WTC11 (cell line): ENCODE measurements around the gene LCT. TPM values are rescaled to one million over a fixed set of nuclear protein-coding genes. Genes with fewer than 3 reads are reported as not detected.

Experiments used
- ATAC-seq: fragments of 200-7000 bp; cut with Tn5 transposase; 2 replicates; pipeline ENCODE4 v1.10.0; 2021; ENCODE audit warnings: mild to moderate bottlenecking, moderate library complexity
- CTCF ChIA-PET: fragments of 300-600 bp; sonication (Branson Sonifier 250); formaldehyde crosslinking; loops from one replicate; lab custom pipeline; 2021; ENCODE audit warnings: antibody characterized with exemption; lab: Charles Lee
- POLR2A ChIA-PET: fragments of 350-600 bp; sonication (Branson Sonifier 250); formaldehyde crosslinking; loops from one replicate; lab custom pipeline; 2021; ENCODE audit warnings: antibody characterized with exemption; lab: Charles Lee
- DNase-seq: peaks from one replicate; pipeline ENCODE4 v3.0.0; 2021; ENCODE audit warnings: low spot score
- H3K27ac Mint-ChIP-seq: 2 replicates; pipeline ENCODE4 v1.8.0; 2021; ENCODE audit warnings: mixed read lengths
- H3K27me3 Mint-ChIP-seq: 2 replicates; pipeline ENCODE4 v1.8.0; 2021; ENCODE audit warnings: low read depth, mild to moderate bottlenecking, moderate library complexity, mixed read lengths
- H3K36me3 Mint-ChIP-seq: 2 replicates; pipeline ENCODE4 v1.8.0; 2021; ENCODE audit warnings: mixed read lengths
- H3K4me1 Mint-ChIP-seq: 2 replicates; pipeline ENCODE4 v1.8.0; 2022; ENCODE audit warnings: mixed read lengths
- H3K4me3 Mint-ChIP-seq: 2 replicates; pipeline ENCODE4 v1.8.0; 2021; ENCODE audit warnings: mild to moderate bottlenecking, moderate library complexity, mixed read lengths
- H3K9me3 Mint-ChIP-seq: 2 replicates; pipeline ENCODE4 v1.8.0; 2021; ENCODE audit warnings: mixed read lengths
- FOXK1 ChIP-seq: sonication (generic); formaldehyde crosslinking; IDR thresholded peaks from 2 replicates; pipeline ENCODE4 v1.8.0; 2022; ENCODE audit warnings: mild to moderate bottlenecking, moderate library complexity, missing genetic modification reagents
- GTF2I ChIP-seq: fragments of 250-450 bp; sonication (Bioruptor Pico); conservative IDR thresholded peaks from 2 replicates; pipeline ENCODE4 v1.4.0; 2021; ENCODE audit warnings: mild to moderate bottlenecking
- HMGA2 ChIP-seq: fragments of 250-450 bp; sonication (Bioruptor Pico); IDR thresholded peaks from 2 replicates; pipeline ENCODE4 v1.4.0; 2021; ENCODE audit warnings: mild to moderate bottlenecking, moderate library complexity
- JUN ChIP-seq: sonication (generic); formaldehyde crosslinking; IDR thresholded peaks from 2 replicates; pipeline ENCODE4 v1.8.0; 2023; ENCODE audit warnings: mild to moderate bottlenecking, missing genetic modification reagents
- MXD4 ChIP-seq: fragments of 250-450 bp; sonication (Bioruptor Pico); IDR thresholded peaks from 2 replicates; pipeline ENCODE4 v1.8.0; 2021; ENCODE audit warnings: mild to moderate bottlenecking, moderate library complexity, borderline replicate concordance
- NR2C2 ChIP-seq: sonication (generic); formaldehyde crosslinking; IDR thresholded peaks from 2 replicates; pipeline ENCODE4 v1.8.0; 2022; ENCODE audit warnings: mild to moderate bottlenecking, missing genetic modification reagents
- PRRX2 ChIP-seq: fragments of 250-450 bp; sonication (Bioruptor Pico); IDR thresholded peaks from 2 replicates; pipeline ENCODE4 v1.8.0; 2021; ENCODE audit warnings: mild to moderate bottlenecking
- SOX15 ChIP-seq: fragments of 250-450 bp; sonication (Bioruptor Pico); IDR thresholded peaks from 2 replicates; pipeline ENCODE4 v1.9.0; 2021; ENCODE audit warnings: mild to moderate bottlenecking
- SP1 ChIP-seq: sonication (generic); formaldehyde crosslinking; conservative IDR thresholded peaks from 2 replicates; pipeline ENCODE4 v1.8.1; 2022; ENCODE audit warnings: missing genetic modification reagents
- TP53 ChIP-seq: sonication (generic); formaldehyde crosslinking; IDR thresholded peaks from 2 replicates; pipeline ENCODE4 v1.8.1; 2023; ENCODE audit warnings: mild to moderate bottlenecking, missing genetic modification reagents
- ZNF263 ChIP-seq: sonication (generic); formaldehyde crosslinking; IDR thresholded peaks from 2 replicates; pipeline ENCODE4 v1.8.1; 2022; ENCODE audit warnings: low read depth, mild to moderate bottlenecking, moderate library complexity, missing genetic modification reagents
- ZNF423 ChIP-seq: fragments of 250-450 bp; sonication (Bioruptor Pico); IDR thresholded peaks from 2 replicates; pipeline ENCODE4 v2.1.2; 2022; ENCODE audit warnings: mild to moderate bottlenecking, moderate library complexity
- total RNA-seq: library from RNA; stranded (reverse); gene quantifications from 3 replicates; pipeline ENCODE4 v1.2.3, GENCODE V29; 2021
- TF ChIP-seq, protein P1 (sequence below): sonication (generic); formaldehyde crosslinking; IDR thresholded peaks from 2 replicates; pipeline ENCODE4 v1.8.1; 2023; ENCODE audit warnings: mild to moderate bottlenecking, missing genetic modification reagents, borderline replicate concordance
- TF ChIP-seq, protein P2 (sequence below): sonication (generic); formaldehyde crosslinking; IDR thresholded peaks from 2 replicates; pipeline ENCODE4 v1.8.1; 2023; ENCODE audit warnings: mild to moderate bottlenecking, moderate library complexity, missing genetic modification reagents
- TF ChIP-seq, protein P3 (sequence below): fragments of 200-600 bp; IDR thresholded peaks from 2 replicates; pipeline ENCODE4 v1.8.0; 2022; ENCODE audit warnings: antibody characterized with exemption
- TF ChIP-seq, protein P4 (sequence below): sonication (generic); formaldehyde crosslinking; IDR thresholded peaks from 2 replicates; pipeline ENCODE4 v1.8.0; 2022; ENCODE audit warnings: mild to moderate bottlenecking, missing genetic modification reagents
- TF ChIP-seq, protein P5 (sequence below): sonication (generic); formaldehyde crosslinking; IDR thresholded peaks from 2 replicates; pipeline ENCODE4 v1.8.0; 2023; ENCODE audit warnings: mild to moderate bottlenecking, missing genetic modification reagents
- TF ChIP-seq, protein P6 (sequence below): fragments of 250-450 bp; sonication (Bioruptor Pico); IDR thresholded peaks from 2 replicates; pipeline ENCODE4 v1.9.0; 2021; ENCODE audit warnings: mild to moderate bottlenecking
- TF ChIP-seq, protein P7 (sequence below): fragments of 250-450 bp; sonication (Bioruptor Pico); IDR thresholded peaks from 2 replicates; pipeline ENCODE4 v1.9.0; 2021; ENCODE audit warnings: moderate library complexity, mild to moderate bottlenecking, inconsistent platforms, borderline replicate concordance

Gene LCT
- total RNA-seq, 1 experiment from 2014 or later: 0.02 TPM

DNA sequence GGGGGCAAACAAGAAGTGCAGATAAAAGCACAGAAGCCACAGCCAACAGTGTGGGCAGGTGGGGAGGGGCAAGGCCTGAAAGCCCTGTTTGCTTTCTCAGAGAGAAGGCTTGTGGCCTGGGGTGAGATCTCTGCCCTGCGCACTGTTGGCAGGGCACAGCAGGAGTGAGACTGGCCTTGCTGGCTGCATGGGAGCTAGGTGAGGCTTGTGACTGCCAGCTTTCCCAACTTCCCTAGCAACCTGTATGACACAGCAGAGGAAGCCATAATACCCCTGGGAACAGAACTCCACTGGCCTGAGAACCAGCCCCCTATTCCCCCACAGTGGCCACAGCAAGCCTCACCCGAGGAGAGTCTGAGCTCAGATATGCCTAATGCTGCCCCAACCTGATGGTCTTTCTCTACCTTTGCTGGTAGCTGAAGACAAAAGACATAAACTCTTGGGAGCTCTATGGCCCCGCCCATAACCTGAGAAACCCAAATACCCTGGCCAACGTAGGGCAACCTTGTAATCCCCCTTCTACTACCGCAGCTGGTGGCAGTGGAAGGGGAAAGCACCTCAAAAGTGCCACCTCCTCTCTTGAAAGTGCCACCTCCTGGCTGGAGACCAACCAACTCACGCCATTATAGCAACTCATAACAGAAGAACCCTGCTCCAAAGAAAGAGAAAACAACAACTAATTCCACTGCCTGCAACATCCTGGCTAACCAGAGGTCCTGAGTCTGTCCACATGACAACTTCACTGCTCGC lies 44.4 kb downstream of the LCT start (continued):
- TF ChIP-seq, protein P1, sequence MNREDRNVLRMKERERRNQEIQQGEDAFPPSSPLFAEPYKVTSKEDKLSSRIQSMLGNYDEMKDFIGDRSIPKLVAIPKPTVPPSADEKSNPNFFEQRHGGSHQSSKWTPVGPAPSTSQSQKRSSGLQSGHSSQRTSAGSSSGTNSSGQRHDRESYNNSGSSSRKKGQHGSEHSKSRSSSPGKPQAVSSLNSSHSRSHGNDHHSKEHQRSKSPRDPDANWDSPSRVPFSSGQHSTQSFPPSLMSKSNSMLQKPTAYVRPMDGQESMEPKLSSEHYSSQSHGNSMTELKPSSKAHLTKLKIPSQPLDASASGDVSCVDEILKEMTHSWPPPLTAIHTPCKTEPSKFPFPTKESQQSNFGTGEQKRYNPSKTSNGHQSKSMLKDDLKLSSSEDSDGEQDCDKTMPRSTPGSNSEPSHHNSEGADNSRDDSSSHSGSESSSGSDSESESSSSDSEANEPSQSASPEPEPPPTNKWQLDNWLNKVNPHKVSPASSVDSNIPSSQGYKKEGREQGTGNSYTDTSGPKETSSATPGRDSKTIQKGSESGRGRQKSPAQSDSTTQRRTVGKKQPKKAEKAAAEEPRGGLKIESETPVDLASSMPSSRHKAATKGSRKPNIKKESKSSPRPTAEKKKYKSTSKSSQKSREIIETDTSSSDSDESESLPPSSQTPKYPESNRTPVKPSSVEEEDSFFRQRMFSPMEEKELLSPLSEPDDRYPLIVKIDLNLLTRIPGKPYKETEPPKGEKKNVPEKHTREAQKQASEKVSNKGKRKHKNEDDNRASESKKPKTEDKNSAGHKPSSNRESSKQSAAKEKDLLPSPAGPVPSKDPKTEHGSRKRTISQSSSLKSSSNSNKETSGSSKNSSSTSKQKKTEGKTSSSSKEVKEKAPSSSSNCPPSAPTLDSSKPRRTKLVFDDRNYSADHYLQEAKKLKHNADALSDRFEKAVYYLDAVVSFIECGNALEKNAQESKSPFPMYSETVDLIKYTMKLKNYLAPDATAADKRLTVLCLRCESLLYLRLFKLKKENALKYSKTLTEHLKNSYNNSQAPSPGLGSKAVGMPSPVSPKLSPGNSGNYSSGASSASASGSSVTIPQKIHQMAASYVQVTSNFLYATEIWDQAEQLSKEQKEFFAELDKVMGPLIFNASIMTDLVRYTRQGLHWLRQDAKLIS: no peak
- TF ChIP-seq, protein P2, sequence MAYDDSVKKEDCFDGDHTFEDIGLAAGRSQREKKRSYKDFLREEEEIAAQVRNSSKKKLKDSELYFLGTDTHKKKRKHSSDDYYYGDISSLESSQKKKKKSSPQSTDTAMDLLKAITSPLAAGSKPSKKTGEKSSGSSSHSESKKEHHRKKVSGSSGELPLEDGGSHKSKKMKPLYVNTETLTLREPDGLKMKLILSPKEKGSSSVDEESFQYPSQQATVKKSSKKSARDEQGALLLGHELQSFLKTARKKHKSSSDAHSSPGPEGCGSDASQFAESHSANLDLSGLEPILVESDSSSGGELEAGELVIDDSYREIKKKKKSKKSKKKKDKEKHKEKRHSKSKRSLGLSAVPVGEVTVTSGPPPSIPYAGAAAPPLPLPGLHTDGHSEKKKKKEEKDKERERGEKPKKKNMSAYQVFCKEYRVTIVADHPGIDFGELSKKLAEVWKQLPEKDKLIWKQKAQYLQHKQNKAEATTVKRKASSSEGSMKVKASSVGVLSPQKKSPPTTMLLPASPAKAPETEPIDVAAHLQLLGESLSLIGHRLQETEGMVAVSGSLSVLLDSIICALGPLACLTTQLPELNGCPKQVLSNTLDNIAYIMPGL (CRISPR knock-in tag): no peak
- TF ChIP-seq, protein P3, sequence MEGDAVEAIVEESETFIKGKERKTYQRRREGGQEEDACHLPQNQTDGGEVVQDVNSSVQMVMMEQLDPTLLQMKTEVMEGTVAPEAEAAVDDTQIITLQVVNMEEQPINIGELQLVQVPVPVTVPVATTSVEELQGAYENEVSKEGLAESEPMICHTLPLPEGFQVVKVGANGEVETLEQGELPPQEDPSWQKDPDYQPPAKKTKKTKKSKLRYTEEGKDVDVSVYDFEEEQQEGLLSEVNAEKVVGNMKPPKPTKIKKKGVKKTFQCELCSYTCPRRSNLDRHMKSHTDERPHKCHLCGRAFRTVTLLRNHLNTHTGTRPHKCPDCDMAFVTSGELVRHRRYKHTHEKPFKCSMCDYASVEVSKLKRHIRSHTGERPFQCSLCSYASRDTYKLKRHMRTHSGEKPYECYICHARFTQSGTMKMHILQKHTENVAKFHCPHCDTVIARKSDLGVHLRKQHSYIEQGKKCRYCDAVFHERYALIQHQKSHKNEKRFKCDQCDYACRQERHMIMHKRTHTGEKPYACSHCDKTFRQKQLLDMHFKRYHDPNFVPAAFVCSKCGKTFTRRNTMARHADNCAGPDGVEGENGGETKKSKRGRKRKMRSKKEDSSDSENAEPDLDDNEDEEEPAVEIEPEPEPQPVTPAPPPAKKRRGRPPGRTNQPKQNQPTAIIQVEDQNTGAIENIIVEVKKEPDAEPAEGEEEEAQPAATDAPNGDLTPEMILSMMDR: no peak
- TF ChIP-seq, protein P4, sequence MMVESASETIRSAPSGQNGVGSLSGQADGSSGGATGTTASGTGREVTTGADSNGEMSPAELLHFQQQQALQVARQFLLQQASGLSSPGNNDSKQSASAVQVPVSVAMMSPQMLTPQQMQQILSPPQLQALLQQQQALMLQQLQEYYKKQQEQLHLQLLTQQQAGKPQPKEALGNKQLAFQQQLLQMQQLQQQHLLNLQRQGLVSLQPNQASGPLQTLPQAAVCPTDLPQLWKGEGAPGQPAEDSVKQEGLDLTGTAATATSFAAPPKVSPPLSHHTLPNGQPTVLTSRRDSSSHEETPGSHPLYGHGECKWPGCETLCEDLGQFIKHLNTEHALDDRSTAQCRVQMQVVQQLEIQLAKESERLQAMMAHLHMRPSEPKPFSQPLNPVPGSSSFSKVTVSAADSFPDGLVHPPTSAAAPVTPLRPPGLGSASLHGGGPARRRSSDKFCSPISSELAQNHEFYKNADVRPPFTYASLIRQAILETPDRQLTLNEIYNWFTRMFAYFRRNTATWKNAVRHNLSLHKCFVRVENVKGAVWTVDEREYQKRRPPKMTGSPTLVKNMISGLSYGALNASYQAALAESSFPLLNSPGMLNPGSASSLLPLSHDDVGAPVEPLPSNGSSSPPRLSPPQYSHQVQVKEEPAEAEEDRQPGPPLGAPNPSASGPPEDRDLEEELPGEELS (CRISPR knock-in tag): no peak
- no peak for TF ChIP-seq SP1 (CRISPR knock-in tag)
- TF ChIP-seq, all 79 proteins: peak for 0

DNA sequence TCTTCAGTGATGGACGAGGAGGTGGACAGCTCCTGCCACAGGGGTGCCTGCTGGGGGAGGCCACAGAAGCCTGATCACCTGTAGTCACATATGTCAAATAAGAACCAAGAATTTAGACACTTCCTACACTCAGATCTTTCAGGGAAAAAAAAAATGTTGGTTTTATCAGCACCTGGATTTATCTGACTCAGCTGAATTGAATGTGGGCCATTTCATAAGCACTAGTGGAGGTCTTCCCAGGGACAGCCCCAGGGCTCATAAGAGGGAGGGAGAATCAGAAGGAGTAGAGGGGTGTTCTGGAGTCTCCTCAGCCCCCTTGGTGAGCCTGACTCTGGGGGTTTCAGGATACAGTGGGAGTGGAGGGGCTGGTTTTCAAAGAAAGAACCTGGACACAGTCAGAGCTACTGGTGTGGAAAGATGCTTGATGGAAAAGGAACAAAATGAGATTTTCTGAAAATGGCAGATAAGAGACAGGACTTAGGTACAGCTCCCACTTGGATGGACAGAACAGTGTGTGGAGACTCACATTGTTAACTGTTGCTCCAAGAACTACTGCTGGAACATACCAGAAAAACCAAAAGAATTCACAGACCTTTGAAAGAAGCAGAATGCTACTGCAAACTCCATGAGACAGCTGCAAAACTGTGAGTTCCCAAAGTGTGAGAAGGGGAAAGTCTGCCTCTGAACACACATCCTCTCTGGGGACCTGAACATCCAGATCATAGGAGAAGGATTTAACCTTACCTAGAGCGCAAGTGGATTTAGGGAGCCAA lies 45.4 kb downstream of the LCT start:
- CTCF ChIA-PET: interaction anchor here (0.9 kb wide), 1 partner anchor 803 kb away, joined by 4 read pairs; no protein-coding TSS in a partner anchor
- Mint-ChIP-seq H3K9me3 (peaks cover 10% of the 10 kb centered on the region), H3K4me3 (no peak overlapping the region), H3K36me3 (no peaks in the 10 kb centered on the region), H3K4me1 (no peaks in the 10 kb centered on the region), H3K27ac (no peak overlapping the region), H3K27me3 (no peaks in the 10 kb centered on the region)
- no peak for DNase-seq
- POLR2A ChIA-PET: no interaction called here
- no peak for ATAC-seq
- TF ChIP-seq NR2C2 (no peak), HMGA2 (CRISPR knock-in tag) (no peak), SOX15 (CRISPR knock-in tag) (no peak), TP53 (CRISPR knock-in tag) (no peak), FOXK1 (CRISPR knock-in tag) (no peak), JUN (no peak), ZNF263 (no peak), PRRX2 (CRISPR knock-in tag) (no peak), ZNF423 (CRISPR knock-in tag) (no peak), GTF2I (CRISPR knock-in tag) (no peak), MXD4 (no peak)
- TF ChIP-seq, protein P5, sequence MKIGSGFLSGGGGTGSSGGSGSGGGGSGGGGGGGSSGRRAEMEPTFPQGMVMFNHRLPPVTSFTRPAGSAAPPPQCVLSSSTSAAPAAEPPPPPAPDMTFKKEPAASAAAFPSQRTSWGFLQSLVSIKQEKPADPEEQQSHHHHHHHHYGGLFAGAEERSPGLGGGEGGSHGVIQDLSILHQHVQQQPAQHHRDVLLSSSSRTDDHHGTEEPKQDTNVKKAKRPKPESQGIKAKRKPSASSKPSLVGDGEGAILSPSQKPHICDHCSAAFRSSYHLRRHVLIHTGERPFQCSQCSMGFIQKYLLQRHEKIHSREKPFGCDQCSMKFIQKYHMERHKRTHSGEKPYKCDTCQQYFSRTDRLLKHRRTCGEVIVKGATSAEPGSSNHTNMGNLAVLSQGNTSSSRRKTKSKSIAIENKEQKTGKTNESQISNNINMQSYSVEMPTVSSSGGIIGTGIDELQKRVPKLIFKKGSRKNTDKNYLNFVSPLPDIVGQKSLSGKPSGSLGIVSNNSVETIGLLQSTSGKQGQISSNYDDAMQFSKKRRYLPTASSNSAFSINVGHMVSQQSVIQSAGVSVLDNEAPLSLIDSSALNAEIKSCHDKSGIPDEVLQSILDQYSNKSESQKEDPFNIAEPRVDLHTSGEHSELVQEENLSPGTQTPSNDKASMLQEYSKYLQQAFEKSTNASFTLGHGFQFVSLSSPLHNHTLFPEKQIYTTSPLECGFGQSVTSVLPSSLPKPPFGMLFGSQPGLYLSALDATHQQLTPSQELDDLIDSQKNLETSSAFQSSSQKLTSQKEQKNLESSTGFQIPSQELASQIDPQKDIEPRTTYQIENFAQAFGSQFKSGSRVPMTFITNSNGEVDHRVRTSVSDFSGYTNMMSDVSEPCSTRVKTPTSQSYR (CRISPR knock-in tag): no peak
- TF ChIP-seq, protein P6, sequence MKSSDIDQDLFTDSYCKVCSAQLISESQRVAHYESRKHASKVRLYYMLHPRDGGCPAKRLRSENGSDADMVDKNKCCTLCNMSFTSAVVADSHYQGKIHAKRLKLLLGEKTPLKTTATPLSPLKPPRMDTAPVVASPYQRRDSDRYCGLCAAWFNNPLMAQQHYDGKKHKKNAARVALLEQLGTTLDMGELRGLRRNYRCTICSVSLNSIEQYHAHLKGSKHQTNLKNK (CRISPR knock-in tag): no peak
- TF ChIP-seq, protein P7, sequence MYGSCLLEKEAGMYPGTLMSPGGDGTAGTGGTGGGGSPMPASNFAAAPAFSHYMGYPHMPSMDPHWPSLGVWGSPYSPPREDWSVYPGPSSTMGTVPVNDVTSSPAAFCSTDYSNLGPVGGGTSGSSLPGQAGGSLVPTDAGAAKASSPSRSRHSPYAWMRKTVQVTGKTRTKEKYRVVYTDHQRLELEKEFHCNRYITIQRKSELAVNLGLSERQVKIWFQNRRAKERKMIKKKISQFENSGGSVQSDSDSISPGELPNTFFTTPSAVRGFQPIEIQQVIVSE (CRISPR knock-in tag): no peak
- TF ChIP-seq, protein P4 (CRISPR knock-in tag): no peak
